HG03066 (cell line): ENCODE results near the gene ZNF175.

Experiments used
- ATAC-seq: cut with Tn5 transposase; IDR thresholded peaks from one replicate; pipeline ENCODE4 v1.9.1; 2021; ENCODE audit warnings: low read depth; ENCODE audit not compliant: unreplicated experiment

The ZNF175 gene

GRCh38 chr19:51549533-51550324 is 21.4 kb upstream of the ZNF175 start:
- ATAC-seq, result no peak

- no peak for ATAC-seq
Observed at GRCh38 chr19:51550848-51551672, 20.0 kb upstream of the ZNF175 start.

GRCh38 chr19:51551673-51552432 is 19.2 kb upstream of the ZNF175 start:
- ATAC-seq, result no peak

DNA sequence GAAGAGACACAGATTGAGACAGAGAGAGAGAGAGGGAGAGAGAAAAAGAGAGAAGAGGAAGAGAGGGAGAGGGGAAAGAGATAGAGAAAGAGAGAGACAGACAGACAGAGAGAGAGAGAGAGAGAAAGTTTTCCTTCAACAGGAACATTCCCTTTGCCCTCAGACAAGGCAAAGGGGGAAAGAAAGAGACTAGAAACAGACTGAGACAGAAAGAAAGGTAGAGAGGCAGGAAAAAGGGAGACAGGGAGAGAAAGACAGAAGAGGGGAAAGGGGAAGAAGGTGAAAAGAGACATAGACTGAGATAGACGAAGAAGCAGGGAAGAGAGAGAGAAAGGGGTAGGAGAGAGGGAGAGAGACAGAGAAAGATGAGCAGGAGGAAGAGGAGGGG is 18.5 kb upstream of the ZNF175 start:
- ATAC-seq, result no peak

GRCh38 chr19:51552996-51553725 is 17.9 kb upstream of the ZNF175 start:
- no peak for ATAC-seq

- ATAC-seq, result no peak
Observed at GRCh38 chr19:51559240-51559639, 11.8 kb upstream of the ZNF175 start.

DNA sequence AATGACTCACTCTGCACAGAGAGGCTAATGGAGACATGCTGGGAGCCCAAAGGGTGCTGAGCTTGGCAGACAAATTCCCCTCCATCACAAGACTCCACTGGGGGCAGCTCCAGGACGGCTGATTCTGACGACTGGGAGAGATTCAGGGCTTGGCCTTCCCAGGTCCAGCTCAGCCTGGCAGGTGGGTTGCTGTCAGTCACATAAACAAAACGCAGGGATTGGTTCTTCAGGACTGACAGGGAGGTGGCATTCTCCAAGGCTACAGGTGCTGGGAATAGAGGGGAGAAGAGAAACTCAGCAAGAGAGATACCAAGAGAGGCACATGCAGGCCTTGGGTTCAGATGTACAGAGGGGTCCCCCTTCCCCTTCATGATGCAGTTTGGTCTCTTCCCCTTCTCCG is 10.7 kb upstream of the ZNF175 start:
- ATAC-seq, result no peak

DNA sequence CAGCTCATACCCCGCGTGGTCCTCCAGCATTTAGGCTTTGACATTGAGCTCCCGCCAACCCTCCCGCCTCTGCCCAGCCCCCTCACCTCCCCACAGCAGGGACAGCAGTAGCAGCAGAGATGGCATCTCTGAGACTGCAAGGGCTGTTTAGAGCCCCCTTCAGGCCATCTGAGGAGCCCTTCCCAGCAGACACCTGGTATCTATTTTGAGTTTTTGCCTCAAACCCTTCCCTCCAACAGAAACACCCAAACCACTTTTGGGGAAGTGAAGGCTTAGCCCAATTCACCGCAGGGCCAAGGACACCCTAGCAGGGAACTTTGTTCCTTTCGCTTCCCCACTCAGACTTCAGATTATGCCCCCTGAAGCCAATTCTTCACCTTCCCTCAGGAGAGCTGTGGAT is 6.3 kb upstream of the ZNF175 start:
- ATAC-seq, result no peak

GRCh38 chr19:51565583-51565982 is 5.5 kb upstream of the ZNF175 start:
- ATAC-seq, result no peak

- ATAC-seq, result no peak
Observed at GRCh38 chr19:51566489-51567100, 4.5 kb upstream of the ZNF175 start.

- ATAC-seq, result no peak
Observed at GRCh38 chr19:51567583-51567982, 3.5 kb upstream of the ZNF175 start.

GRCh38 chr19:51568456-51568855 is 2.6 kb upstream of the ZNF175 start:
- ATAC-seq, result no peak

DNA sequence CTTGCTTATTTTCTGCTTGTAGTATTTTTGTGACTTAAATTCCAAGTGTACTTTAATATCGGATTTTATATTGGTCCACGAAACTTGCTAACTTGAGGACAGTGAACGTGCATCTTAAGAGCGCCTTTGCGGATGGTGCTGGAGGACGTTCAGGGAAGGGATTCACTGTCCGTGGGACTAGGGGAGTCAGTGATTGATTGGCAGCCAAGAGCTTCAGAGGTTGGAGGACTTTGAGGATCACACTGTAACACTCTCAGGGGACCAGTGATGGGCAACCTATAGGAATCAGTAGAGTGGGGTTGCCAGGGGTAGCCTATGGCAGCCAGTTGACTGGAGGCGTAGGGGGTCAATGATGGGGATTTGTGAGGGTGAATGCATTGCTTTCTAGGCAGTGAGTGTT is 516 bp downstream of the ZNF175 start:
- ATAC-seq, result no peak

GRCh38 chr19:51572410-51572809 is 1.3 kb downstream of the ZNF175 start:
- ATAC-seq, result no peak

- no peak for ATAC-seq
Observed at GRCh38 chr19:51572908-51573307, 1.8 kb downstream of the ZNF175 start.

GRCh38 chr19:51573331-51573730 is 2.2 kb downstream of the ZNF175 start:
- no peak for ATAC-seq

DNA sequence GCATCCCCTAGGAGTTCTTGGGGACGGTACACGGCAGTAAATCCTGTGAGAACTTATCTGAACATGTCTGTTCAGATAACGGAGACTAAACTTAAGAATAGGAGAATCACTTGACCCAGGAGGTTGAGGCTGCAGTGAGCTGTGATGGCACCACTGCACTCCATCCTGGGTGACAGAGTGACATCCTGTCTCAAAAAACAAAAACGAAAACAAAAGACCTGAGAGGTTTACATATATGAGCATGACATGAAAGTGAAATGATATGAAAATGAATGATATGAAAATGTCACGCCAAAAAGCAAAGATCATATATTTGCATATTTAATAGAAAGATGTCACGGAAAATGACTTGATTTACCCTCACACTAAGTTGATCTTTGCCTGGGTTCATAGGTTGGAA is 5.8 kb downstream of the ZNF175 start:
- ATAC-seq, result no peak

GRCh38 chr19:51586103-51586728 is 15.1 kb downstream of the ZNF175 start:
- ATAC-seq, result no peak

- ATAC-seq, result no peak
Observed at GRCh38 chr19:51586799-51587198, 15.7 kb downstream of the ZNF175 start.
